AG08396 (cell line): Measurements from ENCODE around the gene PCNX2.
"Not testable (repeated sequence)": the region's sequence is repeated elsewhere in the genome, so short reads cannot be mapped to it uniquely, and the experiment has no call there.

Source experiments
- DNase-seq: peaks from one replicate; pipeline ENCODE4 v3.0.0; 2012; ENCODE audit warnings: low spot score, mixed read lengths

The PCNX2 gene

GRCh38 chr1:233102341-233102740 lies 193.2 kb downstream of the PCNX2 start:
- no peak for DNase-seq

GRCh38 chr1:233097959-233098580 lies 197.5 kb downstream of the PCNX2 start:
- no peak for DNase-seq

- DNase-seq: no peak
Measured at GRCh38 chr1:233097546-233097945, 198.0 kb downstream of the PCNX2 start.

DNA sequence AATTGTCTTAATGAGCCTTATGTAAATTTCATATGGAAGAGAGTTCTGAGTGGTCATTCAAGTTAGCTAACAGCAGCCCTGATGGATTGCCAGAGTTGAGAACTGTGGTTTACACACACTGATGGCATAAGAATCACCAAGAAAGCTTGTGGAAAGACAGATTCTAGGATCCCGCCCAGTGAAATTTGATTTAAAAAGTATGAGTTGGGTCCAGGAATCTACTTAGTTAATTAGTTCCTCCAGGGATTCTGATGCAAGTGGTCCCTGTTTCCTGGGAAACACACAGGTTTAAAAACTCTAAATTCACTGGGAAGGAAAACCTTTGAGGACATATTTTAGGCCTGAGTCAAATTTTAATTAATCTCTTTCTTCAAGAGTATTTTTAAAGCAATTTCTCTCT lies 200.8 kb downstream of the PCNX2 start:
- no peak for DNase-seq

DNA sequence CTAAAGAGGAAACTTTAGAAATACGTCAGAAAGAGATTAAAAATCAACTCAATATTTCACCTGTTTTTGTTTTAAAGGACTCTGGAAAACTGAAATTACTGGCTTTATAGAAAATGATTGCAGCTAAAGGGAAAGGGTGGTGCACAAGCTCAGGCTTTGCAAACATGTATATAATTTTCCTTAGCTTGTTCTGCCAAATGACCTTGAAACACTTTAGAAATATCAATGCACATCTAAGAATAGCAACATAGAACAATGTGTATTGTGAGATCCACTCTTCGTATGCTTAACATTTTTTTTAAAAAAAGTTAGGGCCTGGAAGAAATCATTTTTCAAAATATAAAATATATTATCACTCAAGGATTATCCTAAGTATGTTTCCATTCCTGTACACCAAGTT lies 201.3 kb downstream of the PCNX2 start:
- DNase-seq: no peak

- no peak for DNase-seq
Measured at GRCh38 chr1:233090746-233091494, 204.6 kb downstream of the PCNX2 start.

- DNase-seq: no peak
Measured at GRCh38 chr1:233089251-233089650, 206.3 kb downstream of the PCNX2 start.

GRCh38 chr1:233088613-233089012 lies 206.9 kb downstream of the PCNX2 start:
- no peak for DNase-seq

DNA sequence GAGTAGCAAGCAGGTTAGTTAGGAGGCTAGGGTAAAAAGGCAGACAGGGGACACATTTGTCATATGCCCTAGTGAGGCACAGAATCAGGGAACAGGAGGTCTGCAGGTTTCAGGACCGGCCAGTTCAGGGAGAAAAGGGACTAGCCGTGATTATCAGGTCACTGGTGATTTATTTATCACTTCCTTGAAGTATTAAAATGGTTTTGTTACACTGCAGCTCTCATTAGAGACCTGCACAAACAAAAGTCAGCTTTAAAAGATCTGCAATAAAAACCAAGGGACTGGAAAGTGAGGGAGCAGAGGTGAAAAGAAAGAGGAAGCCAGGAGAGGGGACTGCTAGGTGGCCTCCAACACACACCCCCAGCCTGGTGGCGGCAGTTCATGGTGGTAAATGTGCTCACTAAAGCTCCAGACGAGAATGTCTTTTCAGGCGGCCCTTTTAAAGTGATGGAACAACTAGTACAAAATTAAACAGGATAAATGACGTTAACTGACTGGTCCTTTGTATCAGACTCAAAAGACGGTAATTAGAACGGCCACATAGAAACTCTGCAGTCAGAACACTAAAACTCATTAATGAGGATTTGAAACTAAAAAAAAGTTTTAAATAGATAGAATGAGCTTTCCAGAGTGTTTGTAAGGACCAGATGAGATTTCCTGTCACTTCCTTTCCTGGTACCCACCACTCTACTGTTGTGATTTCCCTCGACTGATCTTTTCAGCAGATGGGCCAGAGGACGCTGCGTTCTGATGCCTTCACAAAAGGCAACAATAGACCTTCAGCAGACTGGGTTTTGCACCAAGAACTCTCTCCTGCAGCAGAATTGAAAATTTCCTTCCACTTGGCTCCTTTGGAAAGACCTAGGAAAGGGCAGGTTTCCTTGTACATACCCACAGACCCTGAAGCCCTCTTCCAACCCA lies 208.3 kb downstream of the PCNX2 start:
- no peak for DNase-seq

GRCh38 chr1:233085566-233085965 lies 210.0 kb downstream of the PCNX2 start:
- no peak for DNase-seq

- no peak for DNase-seq
Measured at GRCh38 chr1:233082778-233083550, 212.6 kb downstream of the PCNX2 start.

- DNase-seq: no peak
Measured at GRCh38 chr1:233081735-233082134, 213.8 kb downstream of the PCNX2 start.

- DNase-seq: not testable (repeated sequence)
Measured at GRCh38 chr1:233080827-233081226, 214.7 kb downstream of the PCNX2 start.

DNA sequence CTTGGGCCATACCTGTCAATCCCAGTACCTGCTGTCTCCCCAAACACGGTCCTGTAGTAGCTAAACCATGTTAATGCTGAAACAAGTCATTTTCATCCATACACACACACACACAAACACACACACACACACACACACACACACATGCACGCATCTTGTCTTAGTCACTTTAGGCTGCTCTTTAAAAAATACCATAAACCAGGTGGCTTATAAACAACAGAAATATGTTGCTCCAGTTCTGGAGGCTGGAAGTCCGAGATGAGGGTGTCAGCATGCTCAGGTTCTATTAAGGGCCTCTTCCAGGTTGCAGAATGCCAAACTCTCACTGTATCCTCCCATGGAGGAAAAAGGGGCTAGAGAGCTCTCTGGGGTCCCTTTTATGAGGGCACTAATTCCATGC lies 215.2 kb downstream of the PCNX2 start:
- DNase-seq: no peak

DNA sequence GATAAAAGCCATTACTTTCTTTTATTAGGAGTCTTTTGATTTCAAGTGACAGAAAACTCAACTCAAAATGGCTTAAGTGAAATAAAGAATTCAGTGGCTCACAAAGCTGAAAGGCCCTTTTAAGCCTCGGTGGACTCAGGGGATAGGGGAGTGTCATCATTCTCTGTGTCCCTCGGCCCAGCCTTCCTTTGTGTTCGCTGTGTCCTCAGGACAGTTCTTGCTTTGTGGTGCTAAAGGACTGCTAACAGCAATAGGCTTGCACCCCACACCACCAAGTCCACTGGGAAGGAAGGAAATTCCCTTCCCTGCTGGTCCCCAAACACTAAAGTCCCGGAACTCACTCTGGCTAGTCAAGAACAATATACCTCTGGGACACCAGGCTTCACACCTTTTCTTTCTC lies 216.0 kb downstream of the PCNX2 start:
- no peak for DNase-seq

DNA sequence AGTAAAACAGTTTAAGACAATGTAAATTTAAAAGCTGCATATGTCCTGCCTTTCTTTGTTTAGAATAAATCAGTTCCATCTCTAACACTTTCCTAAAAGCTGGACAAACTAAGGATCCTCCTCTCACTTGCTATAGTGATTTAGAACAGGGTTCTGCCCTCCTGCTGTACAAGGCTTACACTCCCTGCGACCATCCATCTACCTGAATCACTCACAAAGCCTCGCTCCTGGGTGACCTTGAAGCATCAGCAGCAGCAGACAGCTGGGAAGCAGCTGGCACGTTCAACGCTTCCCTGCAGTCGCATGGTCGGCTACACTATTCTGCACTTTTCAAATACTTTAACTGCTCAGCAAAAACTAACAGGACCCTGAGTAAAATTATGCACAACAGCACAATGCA lies 217.1 kb downstream of the PCNX2 start:
- no peak for DNase-seq

GRCh38 chr1:233075915-233076295 lies 219.6 kb downstream of the PCNX2 start:
- no peak for DNase-seq

- no peak for DNase-seq
Measured at GRCh38 chr1:233066087-233066486, 229.4 kb downstream of the PCNX2 start.

DNA sequence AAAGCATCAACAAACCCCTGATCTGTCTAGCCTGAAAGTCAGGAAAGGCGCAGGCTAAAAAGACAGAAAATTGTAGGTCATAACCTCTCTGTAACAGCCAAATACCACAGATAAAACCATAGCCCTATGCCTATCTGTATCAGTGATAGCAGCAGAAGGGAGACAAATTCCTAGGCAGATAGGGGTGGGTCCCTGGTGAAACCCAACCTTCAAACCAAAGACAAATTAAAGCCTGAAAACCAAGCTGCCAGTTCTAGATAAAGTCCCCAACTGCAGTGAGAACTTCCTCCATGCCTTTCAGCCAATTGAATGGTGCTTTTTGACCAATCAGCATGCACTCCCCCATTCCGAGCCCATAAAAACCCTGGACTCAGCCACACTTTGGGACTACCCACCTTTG lies 229.8 kb downstream of the PCNX2 start:
- no peak for DNase-seq

- DNase-seq: no peak
Measured at GRCh38 chr1:233064988-233065387, 230.5 kb downstream of the PCNX2 start.

DNA sequence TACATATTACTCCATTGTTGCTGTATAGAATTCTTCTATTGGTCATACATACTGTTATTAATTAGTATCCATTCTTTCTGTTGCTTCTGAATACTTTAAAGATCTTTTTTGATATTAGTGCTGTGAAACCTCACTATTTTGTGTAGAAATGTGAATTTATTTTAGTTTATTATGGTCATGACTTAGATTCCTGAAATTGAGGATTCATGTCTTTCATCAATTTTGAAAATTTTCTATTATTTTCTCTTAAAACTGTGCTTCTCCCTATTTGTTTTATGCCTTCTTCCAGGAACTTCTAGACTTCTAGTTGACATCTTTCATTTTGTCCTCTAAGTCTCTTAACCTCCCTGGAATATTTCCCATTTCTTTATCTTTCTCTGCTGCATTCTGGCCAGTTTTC lies 232.1 kb downstream of the PCNX2 start:
- DNase-seq: no peak

DNA sequence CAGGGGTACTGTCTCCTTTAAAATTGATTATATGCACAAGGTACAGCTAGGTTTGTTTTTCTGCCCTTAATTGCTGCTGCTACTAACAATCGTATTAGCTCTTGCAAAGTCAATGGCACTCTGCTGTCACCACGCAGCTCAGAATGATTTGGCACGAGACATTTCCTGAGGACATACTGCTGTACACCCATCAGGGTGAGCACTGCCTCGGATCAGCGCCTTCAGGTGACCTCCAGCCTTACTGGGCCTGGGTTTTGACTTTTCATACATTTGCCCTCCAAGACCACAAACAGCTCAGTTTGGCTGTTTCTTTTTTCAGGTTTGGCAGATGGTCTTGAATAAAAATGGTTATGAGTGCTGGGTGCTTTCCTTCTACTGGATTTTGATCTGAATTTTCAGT lies 234.3 kb downstream of the PCNX2 start:
- DNase-seq: no peak
